HG03378 (cell line): ENCODE results near the gene CBX4.

ENCODE experiments used
- ATAC-seq: cut with Tn5 transposase; IDR thresholded peaks from one replicate; pipeline ENCODE4 v1.9.1; 2021; ENCODE audit warnings: mild to moderate bottlenecking, moderate library complexity; ENCODE audit not compliant: unreplicated experiment

CBX4 gene

DNA sequence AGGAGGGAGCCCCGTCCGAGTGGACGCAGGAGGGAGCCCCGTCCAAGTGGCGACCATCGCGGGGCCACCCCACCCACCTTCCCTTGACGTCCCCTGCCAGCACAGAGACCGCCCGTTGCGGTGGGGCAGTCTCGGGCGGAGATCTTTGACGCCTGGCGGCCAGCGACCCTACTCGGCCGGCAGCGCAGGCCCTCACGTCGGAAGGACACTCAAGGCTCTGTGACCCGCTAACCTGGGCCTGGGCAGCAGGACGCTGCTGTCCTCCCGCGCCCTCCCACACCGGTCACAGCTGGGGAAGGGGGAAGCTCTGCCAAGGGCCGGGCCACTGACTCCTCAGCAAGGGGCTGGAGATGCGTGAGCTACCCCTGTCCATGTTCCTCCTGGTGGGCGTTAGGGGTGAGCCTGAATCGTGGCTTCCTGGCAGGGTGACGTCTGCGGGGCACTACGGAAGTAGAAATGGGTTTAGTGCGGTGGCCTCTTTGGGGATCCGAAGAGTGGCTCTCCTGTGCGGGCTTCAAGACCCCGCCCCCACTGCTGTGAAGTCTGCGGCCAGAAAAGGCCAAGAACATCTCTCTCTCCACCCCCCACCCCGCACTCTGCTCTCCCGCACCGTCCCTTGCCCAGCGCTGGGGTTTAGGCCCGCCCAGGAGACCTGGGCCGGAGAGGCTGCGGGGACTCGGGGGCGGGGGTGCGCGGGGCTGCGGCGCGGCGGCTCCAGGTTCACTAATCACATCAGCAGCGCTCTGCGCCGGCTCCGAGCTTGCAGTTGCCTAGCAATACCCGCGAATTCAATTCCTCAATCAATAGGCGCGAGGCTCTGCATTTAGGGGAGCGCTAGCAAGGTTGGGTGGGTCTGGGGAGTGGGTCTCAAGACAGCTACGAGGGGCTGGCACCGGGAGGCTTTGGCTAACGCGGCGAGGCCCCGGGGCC, 48.2 kb downstream of the CBX4 start:
- no peak for ATAC-seq

- ATAC-seq, result no peak
These were observed 49.1 kb downstream of the CBX4 start for GRCh38 chr17:79789943-79790804.

- ATAC-seq, result no peak
These were observed 50.0 kb downstream of the CBX4 start for GRCh38 chr17:79788989-79789942.

GRCh38 chr17:79788455-79788854, 50.8 kb downstream of the CBX4 start:
- no peak for ATAC-seq

- no peak for ATAC-seq
These were observed 52.2 kb downstream of the CBX4 start for GRCh38 chr17:79786930-79787643.

GRCh38 chr17:79785900-79786810, 53.1 kb downstream of the CBX4 start:
- ATAC-seq, result no peak

DNA sequence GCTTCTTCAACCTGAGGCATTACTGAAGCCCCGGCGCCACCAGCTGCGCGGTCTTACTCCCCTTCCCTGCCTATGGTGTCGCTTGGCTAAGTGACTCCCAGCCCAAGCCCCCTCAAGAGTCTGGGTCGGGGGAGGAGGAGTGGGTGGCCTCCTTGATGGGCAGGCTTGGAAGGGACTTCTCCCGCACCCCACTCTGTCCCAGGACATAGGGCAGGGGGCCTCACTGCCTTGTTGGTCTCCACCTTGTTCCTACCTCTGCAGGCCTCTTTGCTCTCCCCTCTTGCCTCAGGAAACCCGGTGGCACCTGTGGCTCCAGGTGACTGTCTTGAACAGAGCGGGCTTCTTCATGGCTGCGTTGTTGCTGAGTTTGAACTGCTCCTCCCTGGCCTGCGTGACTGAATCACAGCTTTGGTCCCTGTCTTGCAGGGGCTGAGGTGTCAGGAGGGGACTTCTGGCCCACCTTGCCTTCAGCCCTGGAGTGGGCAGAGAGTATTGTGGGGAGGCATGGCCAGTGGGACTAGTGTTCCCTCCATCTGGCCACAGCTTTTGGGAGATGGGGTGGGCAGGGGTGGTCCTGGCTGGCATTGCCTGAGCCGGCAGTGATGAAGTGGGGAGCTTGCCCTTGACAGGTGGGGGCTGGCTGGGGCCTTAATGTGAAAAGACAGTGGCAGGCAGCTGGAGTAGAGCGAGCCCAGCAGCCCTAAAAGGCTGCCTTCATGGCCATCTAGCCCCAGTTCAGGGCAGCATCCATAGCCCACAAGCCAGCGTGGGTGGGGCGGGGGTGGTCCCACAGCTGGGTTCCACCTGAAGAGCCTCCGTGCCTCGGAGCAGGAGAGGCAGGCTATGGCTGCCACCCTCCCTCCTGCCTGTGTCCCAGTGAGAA, 54.0 kb downstream of the CBX4 start:
- ATAC-seq, result no peak

GRCh38 chr17:79784353-79785016, 54.8 kb downstream of the CBX4 start:
- no peak for ATAC-seq

DNA sequence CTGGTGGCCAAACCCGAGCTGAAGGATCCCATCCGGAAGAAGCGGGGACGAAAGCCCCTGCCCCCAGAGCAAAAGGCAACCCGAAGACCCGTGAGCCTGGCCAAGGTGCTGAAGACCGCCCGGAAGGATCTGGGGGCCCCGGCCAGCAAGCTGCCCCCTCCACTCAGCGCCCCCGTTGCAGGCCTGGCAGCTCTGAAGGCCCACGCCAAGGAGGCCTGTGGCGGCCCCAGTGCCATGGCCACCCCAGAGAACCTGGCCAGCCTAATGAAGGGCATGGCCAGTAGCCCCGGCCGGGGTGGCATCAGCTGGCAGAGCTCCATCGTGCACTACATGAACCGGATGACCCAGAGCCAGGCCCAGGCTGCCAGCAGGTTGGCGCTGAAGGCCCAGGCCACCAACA, 55.3 kb downstream of the CBX4 start:
- no peak for ATAC-seq
